SJCRH30 (cell line): ENCODE data around the gene RABGEF1. TPM values are rescaled to one million over a fixed set of nuclear protein-coding genes. Genes with fewer than 3 reads are reported as not detected.
"Not testable (repeated sequence)": the region's sequence is repeated elsewhere in the genome, so short reads cannot be mapped to it uniquely, and the experiment has no call there.

Experiments
- DNase-seq, 2 experiments: peaks; one replicate each; pipeline ENCODE4 v3.0.0-alpha.2; 2015 to 2020
- H3K27ac ChIP-seq: fragments of 250-450 bp; sonication (Bioruptor Pico); 2 replicates; pipeline ENCODE4 v1.5.1; 2020; ENCODE audit warnings: mild to moderate bottlenecking, moderate library complexity
- H3K27me3 ChIP-seq: fragments of 250-450 bp; sonication (Bioruptor Pico); 2 replicates; pipeline ENCODE4 v1.5.1; 2020; ENCODE audit warnings: mild to moderate bottlenecking, moderate library complexity
- H3K36me3 ChIP-seq: fragments of 250-450 bp; sonication (Bioruptor Pico); 2 replicates; pipeline ENCODE4 v1.5.1; 2020; ENCODE audit warnings: mild to moderate bottlenecking, moderate library complexity
- H3K4me1 ChIP-seq: fragments of 250-450 bp; sonication (Bioruptor Pico); 2 replicates; pipeline ENCODE4 v1.5.1; 2020; ENCODE audit warnings: mild to moderate bottlenecking, moderate library complexity
- H3K4me3 ChIP-seq: fragments of 250-450 bp; sonication (Bioruptor Pico); 2 replicates; pipeline ENCODE4 v1.5.1; 2020; ENCODE audit warnings: mild to moderate bottlenecking, moderate library complexity
- H3K9me3 ChIP-seq: fragments of 250-450 bp; sonication (Bioruptor Pico); replicated peaks from 2 replicates; pipeline ENCODE4 v1.5.1; 2020; ENCODE audit warnings: mild to moderate bottlenecking, moderate library complexity
- total RNA-seq: library from RNA; depleted of rRNA; stranded (reverse); fragments of >200 nt; shearing (Covaris generic); gene quantifications from 2 replicates; pipeline ENCODE4 v1.2.3, GENCODE V29; 2014

Gene RABGEF1
- total RNA-seq, 1 experiment from 2014 or later: 26.7 TPM

DNA sequence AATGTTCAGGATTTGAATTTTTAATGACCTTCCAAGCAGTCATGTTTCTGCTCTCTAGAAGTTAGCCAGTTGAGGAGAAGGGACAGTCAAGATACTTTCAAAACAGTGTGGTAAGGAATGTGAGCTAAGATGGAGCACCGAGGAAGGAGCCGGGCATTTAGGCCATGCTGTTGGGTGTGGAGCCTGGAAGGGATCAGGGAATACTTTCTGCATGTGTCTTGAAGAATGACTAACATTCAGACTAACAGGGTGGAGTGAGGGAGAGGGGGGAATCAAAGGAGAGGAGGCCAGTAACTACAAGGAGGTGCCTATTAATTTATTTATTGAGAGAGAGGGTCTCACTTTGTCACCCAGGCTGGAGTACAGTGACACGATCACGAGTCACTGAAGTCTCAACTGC lies 1.8 kb downstream of the RABGEF1 start:
- not testable (repeated sequence) for H3K27ac ChIP-seq, DNase-seq, H3K4me3 ChIP-seq

DNA sequence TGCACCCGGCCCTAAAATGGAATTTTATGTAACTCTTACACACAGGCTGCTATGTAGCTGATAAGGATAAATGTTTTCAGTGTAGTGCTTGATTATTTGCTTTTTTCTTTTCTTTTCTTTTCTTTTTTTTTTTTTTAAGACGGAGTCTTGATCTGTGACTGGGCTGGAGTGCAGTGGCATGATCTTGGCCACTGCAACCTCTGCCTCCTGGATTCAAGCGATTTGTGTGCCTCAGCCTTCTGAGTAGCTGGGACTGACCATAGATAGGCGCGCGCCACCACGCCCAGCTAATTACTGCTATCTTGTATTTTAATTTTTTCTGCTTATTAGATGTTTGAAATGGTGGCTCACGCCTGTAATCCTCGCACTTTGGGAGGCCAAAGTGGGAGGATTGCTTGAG lies 3.4 kb downstream of the RABGEF1 start:
- H3K36me3 ChIP-seq: peaks cover 3% of the 10 kb centered on the region; the same call in 1 of the 2 replicates

More for the DNA sequence above, 1.8 kb downstream of the RABGEF1 start:
- not testable (repeated sequence) for H3K4me1 ChIP-seq, H3K36me3 ChIP-seq, H3K9me3 ChIP-seq, H3K27me3 ChIP-seq

DNA sequence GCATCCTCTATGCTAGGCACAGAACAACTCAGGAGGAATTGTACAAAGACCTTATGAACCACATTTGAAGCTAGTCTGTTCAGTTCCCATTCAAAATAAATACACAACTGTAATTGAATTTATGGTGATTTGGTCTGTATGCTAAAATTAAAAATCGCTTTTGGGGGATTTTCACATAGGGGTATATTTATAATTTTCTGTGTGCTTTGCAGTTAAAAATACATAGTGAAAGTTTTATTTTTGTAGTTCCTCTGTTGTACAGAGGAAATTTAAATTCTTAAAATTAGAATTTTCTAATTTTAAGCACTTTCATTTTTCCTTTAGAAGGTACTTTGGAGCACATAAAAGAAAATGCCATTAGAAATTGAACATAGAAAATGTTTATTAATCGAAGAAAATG lies 6.9 kb downstream of the RABGEF1 start:
- DNase-seq: no peak
- H3K27ac ChIP-seq: no peak overlapping the region
- no peak overlapping the region for H3K4me3 ChIP-seq
- H3K4me1 ChIP-seq: no peaks in the 10 kb centered on the region
- peaks cover 3% of the 10 kb centered on the region; the same call in 1 of the 2 replicates for H3K36me3 ChIP-seq
- H3K9me3 ChIP-seq: no peaks in the 10 kb centered on the region
- H3K27me3 ChIP-seq: no peaks in the 10 kb centered on the region

More for the DNA sequence above, 3.4 kb downstream of the RABGEF1 start:
- H3K27ac ChIP-seq: no peak overlapping the region
- no peaks in the 10 kb centered on the region for H3K4me1 ChIP-seq
- no peak overlapping the region for H3K4me3 ChIP-seq
- no peaks in the 10 kb centered on the region for H3K27me3 ChIP-seq
- no peaks in the 10 kb centered on the region for H3K9me3 ChIP-seq
- no peak for DNase-seq

DNA sequence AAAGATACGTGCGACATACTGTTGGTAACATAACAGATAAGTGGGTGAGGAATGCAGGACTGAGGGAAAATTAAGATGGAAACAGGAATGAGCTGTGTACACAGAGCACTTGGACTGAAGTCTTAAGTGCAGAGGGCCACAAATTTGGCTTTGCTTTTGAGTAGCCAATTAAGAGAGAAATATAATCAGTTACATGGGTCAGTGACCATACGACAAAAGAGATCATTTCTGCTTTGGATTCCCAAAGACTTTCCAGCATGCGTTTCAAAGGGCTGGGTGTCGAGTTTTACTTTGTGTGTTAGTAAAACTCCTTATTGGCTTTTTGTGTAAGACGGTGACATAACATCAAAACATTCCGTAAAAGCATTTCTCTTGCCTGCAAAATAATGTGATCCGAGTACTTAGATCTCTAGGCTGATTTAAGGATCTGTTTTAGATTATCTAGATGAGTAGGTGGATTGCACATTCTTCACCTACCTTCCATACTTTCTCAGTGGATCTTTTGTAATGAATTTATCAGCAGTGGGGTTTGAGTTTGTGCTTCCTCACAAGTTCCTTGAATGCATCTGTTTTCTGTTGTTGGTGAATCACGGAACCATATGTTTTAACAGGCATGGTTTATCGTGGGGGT lies 7.5 kb downstream of the RABGEF1 start:
- DNase-seq: no peak
- no peak overlapping the region for H3K27ac ChIP-seq
- no peaks in the 10 kb centered on the region for H3K4me1 ChIP-seq

DNA sequence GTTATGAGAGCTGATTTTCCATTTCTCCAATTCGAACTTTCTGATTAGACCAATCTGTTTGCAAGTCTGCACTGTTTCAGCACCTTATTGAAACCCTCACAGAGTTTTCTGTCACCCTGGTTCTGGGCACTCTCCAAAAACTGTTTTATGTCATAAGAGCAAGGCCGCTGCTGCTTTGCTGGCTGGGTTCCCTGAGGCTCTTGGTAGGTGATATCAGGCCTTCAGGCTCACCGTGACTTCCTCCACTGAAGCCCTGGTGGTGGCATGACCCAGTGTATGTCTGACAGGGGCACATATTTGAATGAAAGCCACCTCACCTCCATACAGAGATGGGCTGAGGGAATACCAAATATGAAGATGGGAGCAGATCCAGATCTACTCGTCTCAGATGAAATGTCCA lies 8.3 kb downstream of the RABGEF1 start:
- no peaks in the 10 kb centered on the region for H3K4me1 ChIP-seq
- H3K27ac ChIP-seq: no peak overlapping the region
- no peaks in the 10 kb centered on the region for H3K9me3 ChIP-seq
- no peak overlapping the region for H3K4me3 ChIP-seq
- DNase-seq: no peak
- no peaks in the 10 kb centered on the region for H3K27me3 ChIP-seq
- peaks cover 3% of the 10 kb centered on the region; the same call in 1 of the 2 replicates for H3K36me3 ChIP-seq

More for the DNA sequence above, 7.5 kb downstream of the RABGEF1 start:
- no peak overlapping the region for H3K4me3 ChIP-seq
- H3K9me3 ChIP-seq: no peaks in the 10 kb centered on the region
- H3K27me3 ChIP-seq: no peaks in the 10 kb centered on the region
- H3K36me3 ChIP-seq: peaks cover 3% of the 10 kb centered on the region; the same call in 1 of the 2 replicates

DNA sequence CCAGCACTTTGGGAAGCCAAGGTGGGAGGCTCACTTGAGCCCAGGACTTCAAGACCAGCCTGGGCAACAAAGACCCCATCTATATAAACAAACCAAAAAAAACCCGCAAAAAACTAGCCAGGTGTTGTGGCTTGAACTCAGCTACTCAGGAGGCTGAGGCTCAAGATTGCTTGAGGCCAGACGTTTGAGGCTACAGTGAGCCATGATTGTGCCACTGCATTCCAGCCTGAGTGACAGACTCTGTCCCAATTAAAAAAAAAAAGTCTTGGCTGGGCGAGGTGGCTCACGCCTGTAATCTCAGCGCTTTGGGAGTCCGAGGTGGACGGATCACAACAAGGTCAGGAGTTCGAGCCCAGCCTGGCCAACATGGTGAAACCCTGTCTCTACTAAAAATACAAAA lies 11.4 kb downstream of the RABGEF1 start:
- no peak for DNase-seq
- Histone ChIP-seq H3K4me3 (no peak overlapping the region), H3K4me1 (no peaks in the 10 kb centered on the region), H3K27ac (no peak overlapping the region), H3K36me3 (peaks cover 3% of the 10 kb centered on the region; the same call in 1 of the 2 replicates), H3K27me3 (no peaks in the 10 kb centered on the region), H3K9me3 (no peaks in the 10 kb centered on the region)

DNA sequence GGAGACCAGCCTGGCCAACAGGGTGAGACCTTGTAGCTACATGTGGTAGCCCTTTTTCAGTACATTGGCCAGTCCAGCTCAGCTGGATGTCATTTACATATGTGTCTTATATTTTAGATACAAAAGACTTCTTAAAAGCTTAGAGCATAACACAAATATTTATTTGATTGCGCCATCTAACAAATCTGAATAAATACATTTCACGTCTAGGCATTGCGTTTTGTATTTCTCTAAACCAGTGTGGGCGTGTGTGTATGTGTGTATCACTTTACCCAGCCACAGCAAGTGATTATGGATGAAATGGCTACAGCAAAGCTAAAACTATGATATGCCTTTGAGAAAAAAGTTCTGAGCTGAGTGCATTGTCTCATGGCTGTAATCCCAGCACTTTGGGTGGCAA lies 14.0 kb downstream of the RABGEF1 start:
- H3K27me3 ChIP-seq: no peaks in the 10 kb centered on the region
- H3K4me3 ChIP-seq: no peak overlapping the region
- DNase-seq: no peak
- H3K27ac ChIP-seq: no peak overlapping the region
- no peaks in the 10 kb centered on the region for H3K4me1 ChIP-seq
- no peaks in the 10 kb centered on the region for H3K9me3 ChIP-seq
- no peaks in the 10 kb centered on the region; the same call in 1 of the 2 replicates for H3K36me3 ChIP-seq

DNA sequence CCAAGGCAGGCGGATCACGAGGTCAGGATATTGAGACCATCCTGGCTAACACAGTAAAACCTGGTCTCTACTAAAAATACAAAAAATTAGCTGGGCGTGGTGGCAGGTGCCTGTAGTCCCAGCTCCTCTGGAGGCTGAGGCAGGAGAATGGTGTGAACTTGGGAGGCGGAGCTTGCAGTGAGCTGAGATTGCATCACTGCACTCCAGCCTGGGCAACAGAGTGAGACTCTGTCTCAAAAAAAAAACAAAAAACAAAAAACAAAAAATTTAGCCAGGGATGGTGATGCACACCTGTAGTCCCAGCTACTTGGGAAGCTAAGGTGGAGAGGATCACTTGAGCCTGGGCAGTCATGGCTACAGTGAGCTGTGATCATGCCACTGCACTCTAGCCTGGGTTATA lies 14.5 kb downstream of the RABGEF1 start:
- not testable (repeated sequence) for H3K4me1 ChIP-seq, H3K36me3 ChIP-seq, H3K4me3 ChIP-seq, H3K27ac ChIP-seq, H3K27me3 ChIP-seq, DNase-seq, H3K9me3 ChIP-seq

DNA sequence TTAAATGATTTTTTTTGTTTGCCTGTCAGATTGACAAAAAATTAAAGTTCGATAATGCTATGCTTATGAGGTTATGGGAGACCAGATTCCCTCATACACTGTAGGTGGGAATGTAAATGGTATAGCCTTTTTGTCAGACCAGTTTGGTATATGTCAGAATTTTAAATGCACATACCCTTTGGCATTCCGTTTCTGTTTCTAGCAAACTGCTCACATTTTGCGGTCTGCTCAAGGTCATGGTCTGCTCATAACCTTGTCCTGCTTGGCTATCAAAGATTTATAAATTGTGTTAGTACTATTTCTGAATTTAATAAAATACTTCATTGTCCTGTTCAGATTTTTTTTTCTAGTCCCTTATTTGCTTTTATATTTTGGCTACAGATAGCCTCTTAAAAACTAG lies 15.7 kb downstream of the RABGEF1 start:
- not testable (repeated sequence) for H3K36me3 ChIP-seq, H3K4me3 ChIP-seq, H3K4me1 ChIP-seq, H3K27ac ChIP-seq, H3K9me3 ChIP-seq, DNase-seq, H3K27me3 ChIP-seq

DNA sequence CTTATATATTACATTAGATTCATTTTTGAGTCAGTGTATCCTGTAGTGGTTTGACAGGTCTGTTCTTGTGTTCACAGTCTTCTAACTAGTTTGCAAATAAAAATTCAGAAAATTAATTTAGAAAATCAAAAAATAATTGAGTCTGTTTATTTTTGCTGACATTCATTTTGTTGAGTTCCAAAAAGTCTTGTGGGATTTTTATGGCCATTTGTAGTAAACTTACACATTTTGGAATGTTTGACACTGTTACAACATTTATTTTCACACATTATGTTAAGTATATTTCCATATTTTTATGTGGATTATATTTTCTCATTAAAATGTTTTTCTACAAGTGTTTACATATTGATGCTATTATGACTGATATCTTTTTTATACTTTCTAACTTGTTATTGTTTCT lies 16.4 kb downstream of the RABGEF1 start:
- no peaks in the 10 kb centered on the region for H3K9me3 ChIP-seq
- H3K27me3 ChIP-seq: no peaks in the 10 kb centered on the region
- no peak overlapping the region for H3K27ac ChIP-seq
- no peaks in the 10 kb centered on the region for H3K36me3 ChIP-seq
- no peak for DNase-seq
- no peak overlapping the region for H3K4me3 ChIP-seq
- H3K4me1 ChIP-seq: no peaks in the 10 kb centered on the region

DNA sequence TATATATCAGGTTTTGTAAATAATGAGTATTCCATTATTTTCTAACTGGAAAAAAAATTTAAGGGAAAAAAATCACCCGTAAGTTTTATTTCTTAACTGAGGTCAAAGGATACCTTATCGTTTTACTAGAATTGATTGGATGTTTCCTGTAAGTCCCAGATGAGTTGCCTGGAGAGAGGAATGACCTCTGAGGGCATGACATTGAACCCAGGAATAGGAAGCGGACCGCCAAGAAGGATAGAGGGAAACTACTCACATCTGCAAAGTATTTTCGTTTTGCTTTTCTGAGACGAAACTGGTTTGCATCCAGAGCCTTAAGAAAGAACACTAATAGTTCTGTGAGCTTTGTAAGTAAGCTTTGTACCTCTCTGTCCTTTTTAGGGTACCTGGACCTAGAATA lies 17.4 kb downstream of the RABGEF1 start:
- H3K27ac ChIP-seq: no peak overlapping the region
- no peaks in the 10 kb centered on the region for H3K9me3 ChIP-seq
- H3K4me1 ChIP-seq: no peaks in the 10 kb centered on the region
- no peaks in the 10 kb centered on the region for H3K36me3 ChIP-seq
- no peak for DNase-seq
- H3K27me3 ChIP-seq: no peaks in the 10 kb centered on the region
- H3K4me3 ChIP-seq: no peak overlapping the region

DNA sequence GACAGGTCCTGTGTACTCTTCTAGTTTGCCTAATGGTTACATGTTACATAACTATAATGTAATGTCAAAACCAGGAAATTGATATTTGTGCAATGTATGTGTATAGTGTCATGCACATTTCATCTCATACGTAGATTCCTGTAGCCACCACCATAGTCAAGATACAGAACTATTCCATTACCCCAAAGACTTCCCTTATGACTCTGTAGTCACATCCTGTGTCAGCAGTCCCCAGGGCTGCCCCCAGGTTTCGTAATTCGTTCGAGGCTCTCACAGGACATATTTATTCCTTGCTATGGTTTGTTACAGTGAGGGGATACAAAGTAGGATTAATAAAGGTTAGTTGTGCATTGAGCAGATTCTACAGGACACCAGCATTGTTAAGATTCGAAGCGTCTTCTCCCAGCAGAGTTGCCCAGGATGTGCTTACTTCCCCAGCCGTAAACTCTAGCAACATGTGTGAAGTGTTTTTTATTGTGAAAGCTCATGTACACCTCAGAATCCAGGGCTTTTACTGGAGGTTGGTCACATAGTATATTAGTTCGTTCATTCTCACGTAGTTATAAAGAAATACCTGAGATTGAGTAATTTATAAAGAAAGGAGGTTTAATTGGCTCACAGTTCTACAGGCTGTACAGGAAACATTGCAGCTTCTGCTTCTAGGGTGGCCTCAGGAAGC lies 18.6 kb downstream of the RABGEF1 start:
- Histone ChIP-seq H3K36me3 (no peaks in the 10 kb centered on the region), H3K4me1 (no peaks in the 10 kb centered on the region), H3K4me3 (no peak overlapping the region), H3K9me3 (peaks cover 10% of the 10 kb centered on the region), H3K27me3 (no peaks in the 10 kb centered on the region), H3K27ac (no peak overlapping the region)
- DNase-seq: no peak

DNA sequence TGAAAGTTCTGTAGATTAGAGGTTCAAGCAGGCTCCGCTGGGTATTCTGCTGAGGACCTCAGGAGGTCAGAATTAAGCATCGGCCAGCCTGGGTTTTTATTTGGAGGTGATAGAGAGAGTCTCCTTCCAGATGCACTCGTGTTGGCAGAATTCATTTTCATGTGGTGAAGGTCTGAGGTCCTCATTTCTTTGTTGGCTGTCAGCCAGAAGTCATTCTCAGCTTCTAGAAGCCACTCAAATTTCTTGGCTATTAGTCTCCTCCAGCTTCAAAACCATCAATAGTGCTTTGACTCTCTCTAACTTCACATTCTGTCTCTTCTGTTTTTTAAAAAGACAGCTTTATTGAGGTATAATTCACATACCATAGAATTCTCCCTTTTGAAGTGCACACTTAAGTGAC lies 22.6 kb downstream of the RABGEF1 start:
- not testable (repeated sequence) for H3K36me3 ChIP-seq, H3K27ac ChIP-seq, H3K27me3 ChIP-seq, H3K4me3 ChIP-seq, DNase-seq, H3K4me1 ChIP-seq
- peaks cover 15% of the 10 kb centered on the region for H3K9me3 ChIP-seq

DNA sequence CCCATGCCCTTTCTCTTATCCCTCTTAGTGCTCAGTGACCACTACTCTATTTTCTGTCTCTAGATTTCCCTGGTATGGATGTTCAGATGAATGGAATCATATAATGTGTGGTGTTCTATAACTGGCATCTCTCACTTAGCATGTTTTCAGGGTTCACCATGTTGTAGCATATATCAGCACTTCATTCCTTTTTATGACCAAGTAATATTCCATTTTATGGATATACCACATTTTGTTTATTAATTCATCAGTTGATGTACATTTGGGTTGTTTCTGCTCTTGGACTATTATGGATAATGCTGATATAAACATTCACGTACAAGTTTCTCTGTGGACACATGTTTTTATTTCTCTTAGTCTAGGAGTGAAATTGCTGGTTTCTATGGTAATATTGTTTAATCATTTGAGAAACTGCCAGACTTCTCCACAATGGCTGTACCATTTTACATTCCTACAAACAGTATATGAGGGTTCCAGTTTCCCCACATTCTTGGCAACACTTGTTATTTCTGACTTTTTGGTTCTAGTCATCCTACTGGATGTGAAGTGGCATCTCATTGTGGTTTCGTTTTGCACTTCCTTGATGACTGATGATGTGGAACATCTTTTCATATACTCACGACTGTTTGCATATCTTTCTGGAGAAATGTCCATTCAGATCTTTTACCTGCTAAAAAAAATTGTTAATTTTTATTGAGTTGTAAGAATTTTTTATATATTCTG lies 23.3 kb downstream of the RABGEF1 start:
- H3K27ac ChIP-seq, H3K4me1 ChIP-seq, DNase-seq, H3K4me3 ChIP-seq, H3K27me3 ChIP-seq, H3K36me3 ChIP-seq: not testable (repeated sequence)
- H3K9me3 ChIP-seq: peaks cover 15% of the 10 kb centered on the region

DNA sequence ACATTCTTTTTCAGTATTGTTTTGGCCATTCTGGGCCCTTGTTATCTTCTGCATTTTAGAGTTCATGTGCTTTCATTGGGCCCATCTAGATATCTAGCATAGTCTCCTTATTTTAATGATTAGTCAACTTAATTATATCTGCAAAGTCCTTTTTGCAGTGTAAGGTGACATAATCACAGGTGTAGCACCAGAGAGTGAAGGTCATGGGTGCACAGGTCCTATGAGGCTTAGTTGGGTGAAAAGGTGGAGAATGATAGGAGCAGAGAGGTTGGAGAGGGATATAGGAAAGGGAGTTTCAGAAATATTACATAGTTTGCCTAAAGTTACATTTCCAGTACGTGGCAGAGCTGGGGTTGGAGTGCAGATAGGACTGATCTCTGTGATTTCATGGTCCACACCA lies 24.4 kb downstream of the RABGEF1 start:
- not testable (repeated sequence) for H3K27me3 ChIP-seq, H3K4me1 ChIP-seq, H3K4me3 ChIP-seq, H3K27ac ChIP-seq, DNase-seq, H3K36me3 ChIP-seq
- H3K9me3 ChIP-seq: peaks cover 15% of the 10 kb centered on the region
